ENCODE measurements around the gene RNF167. TPM values are rescaled to one million over a fixed set of nuclear protein-coding genes. Genes with fewer than 3 reads are reported as not detected.

The RNF167 gene
- polyA plus RNA-seq, 1 experiment: 63.1 TPM

DNA sequence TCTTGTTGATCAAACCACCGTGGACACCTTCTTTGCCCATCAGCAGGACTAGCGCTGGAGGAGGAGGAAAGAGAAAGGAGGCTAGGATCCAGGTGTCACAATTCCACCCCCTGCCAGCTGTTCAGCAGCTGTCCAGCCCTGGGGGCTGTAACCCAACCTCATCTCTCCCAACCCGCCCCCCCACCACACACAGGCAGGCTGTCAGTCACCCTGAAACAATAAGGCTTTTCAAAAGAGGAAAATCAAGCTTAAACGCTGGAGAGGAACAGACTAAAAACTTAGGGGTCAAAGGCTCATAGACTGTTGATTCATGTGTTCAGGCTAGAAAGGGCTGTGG, 5.8 kb downstream of the RNF167 start:
- Histone ChIP-seq H3K9me3 (ENCODE audit: control insufficient read depth, insufficient read depth, low read length) (peaks cover 3% of the 10 kb centered on the region; the same call in 1 of the 2 replicates), H3K27ac (ENCODE audit: low read depth, low read length) (peak overlapping the region; percentile 82), H3K27me3 (ENCODE audit: control insufficient read depth, insufficient read depth, low read length) (no peaks in the 10 kb centered on the region), H3K4me3 (ENCODE audit: low read depth, low read length) (peak overlapping the region; percentile 99)
- ChIA-PET CTCF (interaction anchor here (0.6 kb wide), 1 partner anchor 42 kb away, joined by 3 read pairs; no protein-coding TSS in a partner anchor), POLR2A (interaction anchor here (9.1 kb wide), 1 partner anchor 21 kb away, joined by 128 read pairs; the partner anchor contains the start of gene SPAG7)
- no peak for DNase-seq (ENCODE audit: low read depth, low spot score)
- TF ChIP-seq, protein P1, sequence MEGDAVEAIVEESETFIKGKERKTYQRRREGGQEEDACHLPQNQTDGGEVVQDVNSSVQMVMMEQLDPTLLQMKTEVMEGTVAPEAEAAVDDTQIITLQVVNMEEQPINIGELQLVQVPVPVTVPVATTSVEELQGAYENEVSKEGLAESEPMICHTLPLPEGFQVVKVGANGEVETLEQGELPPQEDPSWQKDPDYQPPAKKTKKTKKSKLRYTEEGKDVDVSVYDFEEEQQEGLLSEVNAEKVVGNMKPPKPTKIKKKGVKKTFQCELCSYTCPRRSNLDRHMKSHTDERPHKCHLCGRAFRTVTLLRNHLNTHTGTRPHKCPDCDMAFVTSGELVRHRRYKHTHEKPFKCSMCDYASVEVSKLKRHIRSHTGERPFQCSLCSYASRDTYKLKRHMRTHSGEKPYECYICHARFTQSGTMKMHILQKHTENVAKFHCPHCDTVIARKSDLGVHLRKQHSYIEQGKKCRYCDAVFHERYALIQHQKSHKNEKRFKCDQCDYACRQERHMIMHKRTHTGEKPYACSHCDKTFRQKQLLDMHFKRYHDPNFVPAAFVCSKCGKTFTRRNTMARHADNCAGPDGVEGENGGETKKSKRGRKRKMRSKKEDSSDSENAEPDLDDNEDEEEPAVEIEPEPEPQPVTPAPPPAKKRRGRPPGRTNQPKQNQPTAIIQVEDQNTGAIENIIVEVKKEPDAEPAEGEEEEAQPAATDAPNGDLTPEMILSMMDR (IDR thresholded peaks at IDR 0.05; ENCODE audit: low read depth, low read length): no peak

DNA sequence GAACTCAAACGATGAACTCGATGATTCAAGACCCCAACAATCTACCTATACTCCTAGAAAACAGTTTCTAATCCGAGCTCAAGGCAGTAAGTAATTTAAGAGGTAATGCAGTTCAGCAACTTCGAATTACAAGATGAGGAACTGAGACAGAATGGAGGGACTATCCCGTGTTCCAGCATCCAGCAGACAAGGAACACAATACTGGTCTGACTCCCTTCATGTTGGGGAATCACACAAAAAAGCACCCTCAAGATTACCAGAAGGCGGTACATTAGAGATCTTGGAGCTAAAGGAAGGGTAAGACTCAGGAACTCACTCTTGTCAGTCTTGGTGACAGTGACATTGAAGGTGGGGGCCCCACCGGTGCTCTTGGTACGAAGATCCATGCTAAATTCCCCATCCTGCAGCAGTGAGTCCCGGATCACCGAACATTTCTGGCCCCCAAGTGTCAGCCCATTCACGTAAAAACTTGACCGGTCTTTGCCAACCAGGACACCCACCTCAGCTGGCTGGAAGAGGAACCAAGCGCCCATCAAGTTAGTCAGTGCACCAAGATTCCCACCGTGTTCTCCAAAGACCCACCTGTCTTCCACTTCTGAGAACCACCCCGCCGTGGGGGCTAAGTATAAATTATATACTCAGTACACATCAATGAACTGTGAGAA, 6.4 kb downstream of the RNF167 start:
- ChIA-PET CTCF (interaction anchor here (0.6 kb wide), 2 partner anchors 42 to 115 kb away, joined by 3 to 5 read pairs; no protein-coding TSS in a partner anchor), POLR2A (interaction anchor here (9.1 kb wide), 1 partner anchor 21 kb away, joined by 128 read pairs; the partner anchor contains the start of gene SPAG7)
- TF ChIP-seq, protein P1 (IDR thresholded peaks at IDR 0.05; ENCODE audit: low read depth, low read length): no peak
- Histone ChIP-seq H3K4me3 (ENCODE audit: low read depth, low read length) (peak overlapping the region; percentile 99), H3K27me3 (ENCODE audit: control insufficient read depth, insufficient read depth, low read length) (no peaks in the 10 kb centered on the region), H3K27ac (ENCODE audit: low read depth, low read length) (no peak overlapping the region), H3K9me3 (ENCODE audit: control insufficient read depth, insufficient read depth, low read length) (peaks cover 3% of the 10 kb centered on the region; the same call in 1 of the 2 replicates)
- no peak for DNase-seq (ENCODE audit: low read depth, low spot score)

DNA sequence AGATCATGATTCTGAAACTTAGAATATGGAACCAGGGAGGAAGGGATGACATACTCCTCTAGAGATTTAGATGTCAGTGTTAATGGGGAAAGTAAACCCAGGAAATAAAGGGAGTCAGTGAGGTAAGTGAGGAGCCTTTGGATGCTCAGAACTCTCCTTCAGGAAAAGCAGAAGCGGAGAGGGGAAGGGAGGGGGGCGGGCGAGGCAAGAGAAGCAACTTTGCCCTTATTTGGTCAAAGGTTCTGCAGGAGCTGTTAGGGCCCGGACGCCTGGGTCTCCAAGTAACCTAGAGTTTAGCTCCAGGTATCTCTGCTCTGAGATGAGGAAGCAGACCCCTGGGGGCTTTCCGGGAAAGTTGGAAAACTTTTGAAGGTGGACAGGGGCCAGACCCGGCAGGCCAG, 6.9 kb downstream of the RNF167 start:
- POLR2A ChIA-PET: interaction anchor here (0.8 to 9.1 kb wide), 3 partner anchors 20 to 232 kb away, joined by 6 to 128 read pairs (median 11); partner anchors contain the start of genes INCA1, KIF1C and SPAG7
- TF ChIP-seq, protein P1 (IDR thresholded peaks at IDR 0.05; ENCODE audit: low read depth, low read length): no peak
- Histone ChIP-seq H3K27ac (ENCODE audit: low read depth, low read length) (peak overlapping the region; percentile 93), H3K9me3 (ENCODE audit: control insufficient read depth, insufficient read depth, low read length) (peaks cover 3% of the 10 kb centered on the region; the same call in 1 of the 2 replicates), H3K4me3 (ENCODE audit: low read depth, low read length) (peak overlapping the region; percentile 99), H3K27me3 (ENCODE audit: control insufficient read depth, insufficient read depth, low read length) (no peaks in the 10 kb centered on the region)
- DNase-seq (ENCODE audit: low read depth, low spot score): no peak
- CTCF ChIA-PET: interaction anchor here (0.6 kb wide), 1 partner anchor 115 kb away, joined by 5 read pairs; no protein-coding TSS in a partner anchor

DNA sequence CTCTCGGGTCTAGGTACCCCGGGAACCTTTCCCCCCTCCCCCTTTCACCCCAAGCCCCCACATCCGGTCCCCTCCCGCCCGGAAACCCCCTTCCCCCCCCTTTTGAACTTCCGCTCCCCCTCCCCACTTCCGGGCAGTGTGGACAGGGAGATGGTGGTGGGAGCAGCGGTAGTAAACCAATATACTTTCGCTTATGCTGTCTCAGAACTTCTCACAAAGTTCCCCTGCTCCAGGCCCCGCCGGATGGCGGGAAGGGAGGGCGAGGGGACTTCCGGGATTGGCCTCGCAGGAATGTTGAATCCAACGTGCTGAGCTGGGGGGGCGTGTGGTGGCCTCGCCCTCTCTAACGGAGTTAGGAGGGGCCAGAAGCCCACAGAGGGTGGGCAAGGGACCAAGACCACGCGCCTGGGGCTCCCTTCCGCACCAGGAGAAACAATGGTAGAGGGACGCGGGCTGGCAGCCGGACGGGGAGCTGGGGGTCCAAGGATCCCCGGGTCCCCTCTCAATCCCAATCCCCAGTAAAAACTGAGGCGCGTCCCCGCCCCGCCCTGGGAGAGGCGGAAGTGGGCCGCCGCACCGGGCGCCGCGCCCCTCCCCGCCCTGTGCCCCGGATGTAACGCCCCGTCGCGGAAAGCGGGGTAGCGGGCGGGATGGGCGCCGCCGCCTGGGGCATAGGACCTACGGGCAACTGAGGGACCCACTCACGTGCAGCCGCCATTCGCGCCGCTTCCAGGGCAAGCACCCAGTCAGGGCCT, 7.5 kb downstream of the RNF167 start:
- H3K9me3 ChIP-seq (ENCODE audit: control insufficient read depth, insufficient read depth, low read length): peaks cover 3% of the 10 kb centered on the region; the same call in 1 of the 2 replicates
- TF ChIP-seq, protein P1 (IDR thresholded peaks at IDR 0.05; ENCODE audit: low read depth, low read length): no peak
- no peak for DNase-seq (ENCODE audit: low read depth, low spot score)
- H3K27ac ChIP-seq (ENCODE audit: low read depth, low read length): peak overlapping the region; percentile 93
- H3K4me3 ChIP-seq (ENCODE audit: low read depth, low read length): peak overlapping the region; percentile 99
- POLR2A ChIA-PET: interaction anchor here (0.6 to 9.1 kb wide), 4 partner anchors 20 to 232 kb away, joined by 4 to 128 read pairs (median 8); partner anchors contain the start of genes INCA1, KIF1C and SPAG7
- no peaks in the 10 kb centered on the region for H3K27me3 ChIP-seq (ENCODE audit: control insufficient read depth, insufficient read depth, low read length)
- CTCF ChIA-PET: no interaction called here

Measured in AG04450 (cell line).